HG02852 (cell line): Measurements from ENCODE around the gene NXPE4.
"Not testable (repeated sequence)": the region's sequence is repeated elsewhere in the genome, so short reads cannot be mapped to it uniquely, and the experiment has no call there.

Experiments
- ATAC-seq: cut with Tn5 transposase; IDR thresholded peaks from one replicate; pipeline ENCODE4 v1.9.1; 2021; ENCODE audit warnings: mild to moderate bottlenecking, moderate library complexity; ENCODE audit not compliant: unreplicated experiment

Gene NXPE4

DNA sequence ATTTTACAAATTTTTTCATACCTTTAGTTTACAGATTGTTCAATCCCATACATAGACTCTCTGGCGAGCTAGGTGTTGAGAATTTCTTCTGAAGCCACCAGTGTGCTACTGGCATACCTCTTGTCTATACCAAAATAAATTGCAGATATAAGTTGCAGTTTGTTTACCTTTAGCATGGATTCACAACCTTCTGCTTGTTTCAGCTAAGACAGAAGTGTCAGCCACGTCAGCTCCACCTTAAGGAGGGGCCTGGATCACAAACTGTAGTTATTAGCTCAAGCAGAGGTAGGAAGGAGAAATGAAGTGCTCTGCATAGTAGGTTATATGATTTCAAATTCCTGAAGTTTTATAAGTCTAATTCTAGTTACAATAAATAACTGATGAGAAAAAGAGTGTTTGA, at the start of gene NXPE4:
Gene NXPE4 (minus strand): TSS at position 216 of the 400 bp plus-strand sequence. CDS start 1,027 bp downstream, outside the sequence.
- ATAC-seq = no peak

DNA sequence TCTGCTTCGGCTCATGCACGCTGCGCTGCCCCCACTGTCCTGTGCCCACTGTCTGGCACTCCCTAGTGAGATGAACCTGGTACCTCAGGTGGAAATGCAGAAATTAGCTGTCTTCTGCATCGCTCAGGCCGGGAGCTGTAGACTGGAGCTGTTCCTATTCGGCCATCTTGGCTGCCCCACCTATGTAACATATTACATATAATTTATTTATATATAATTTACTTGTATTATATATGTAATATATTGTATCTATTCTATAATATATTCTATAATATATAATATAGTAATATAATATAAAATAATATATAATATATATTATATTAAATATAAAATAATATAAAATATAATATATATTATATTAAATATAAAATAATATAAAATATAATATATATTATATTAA, 43.9 kb upstream of the NXPE4 start:
- not testable (repeated sequence) for ATAC-seq

DNA sequence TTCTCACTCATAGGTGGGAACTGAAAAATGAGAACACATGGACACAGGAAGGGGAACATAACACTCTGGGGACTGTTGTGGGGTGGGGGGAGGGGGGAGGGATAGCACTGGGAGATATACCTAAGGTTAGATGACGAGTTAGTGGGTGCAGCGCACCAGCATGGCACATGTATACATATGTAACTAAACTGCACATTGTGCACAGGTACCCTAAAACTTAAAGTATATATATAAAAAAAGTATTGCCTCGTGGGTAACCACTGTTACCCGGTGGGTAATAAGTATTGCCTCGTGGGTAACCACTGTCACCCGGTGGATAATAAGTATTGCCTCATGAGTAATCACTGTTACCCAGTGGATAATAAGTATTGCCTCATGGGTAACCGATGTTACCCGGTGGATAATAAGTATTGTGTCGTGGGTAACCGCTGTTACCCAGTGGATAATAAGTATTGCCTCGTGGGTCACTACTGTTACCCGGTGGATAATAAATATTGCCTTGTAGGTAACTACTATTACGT, 35.9 kb upstream of the NXPE4 start:
- ATAC-seq = not testable (repeated sequence)

DNA sequence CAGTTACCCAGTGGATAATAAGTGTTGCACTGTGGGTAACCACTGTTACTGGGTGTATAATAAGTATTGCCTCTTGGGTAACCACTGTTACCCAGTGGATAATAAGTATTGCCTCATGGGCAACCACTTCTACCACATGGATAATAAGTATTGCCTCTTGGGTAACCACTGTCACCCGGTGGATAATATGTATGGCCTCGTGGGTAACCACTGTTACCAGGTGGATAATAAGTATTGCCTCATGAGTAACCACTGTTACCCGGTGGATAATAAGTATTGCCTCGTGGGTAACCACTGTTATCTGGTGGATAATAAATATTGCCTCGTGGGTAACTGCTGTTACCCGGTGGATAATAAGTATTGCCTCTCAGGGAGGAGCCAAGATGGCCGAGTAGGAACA, 29.7 kb upstream of the NXPE4 start:
- no peak for ATAC-seq

DNA sequence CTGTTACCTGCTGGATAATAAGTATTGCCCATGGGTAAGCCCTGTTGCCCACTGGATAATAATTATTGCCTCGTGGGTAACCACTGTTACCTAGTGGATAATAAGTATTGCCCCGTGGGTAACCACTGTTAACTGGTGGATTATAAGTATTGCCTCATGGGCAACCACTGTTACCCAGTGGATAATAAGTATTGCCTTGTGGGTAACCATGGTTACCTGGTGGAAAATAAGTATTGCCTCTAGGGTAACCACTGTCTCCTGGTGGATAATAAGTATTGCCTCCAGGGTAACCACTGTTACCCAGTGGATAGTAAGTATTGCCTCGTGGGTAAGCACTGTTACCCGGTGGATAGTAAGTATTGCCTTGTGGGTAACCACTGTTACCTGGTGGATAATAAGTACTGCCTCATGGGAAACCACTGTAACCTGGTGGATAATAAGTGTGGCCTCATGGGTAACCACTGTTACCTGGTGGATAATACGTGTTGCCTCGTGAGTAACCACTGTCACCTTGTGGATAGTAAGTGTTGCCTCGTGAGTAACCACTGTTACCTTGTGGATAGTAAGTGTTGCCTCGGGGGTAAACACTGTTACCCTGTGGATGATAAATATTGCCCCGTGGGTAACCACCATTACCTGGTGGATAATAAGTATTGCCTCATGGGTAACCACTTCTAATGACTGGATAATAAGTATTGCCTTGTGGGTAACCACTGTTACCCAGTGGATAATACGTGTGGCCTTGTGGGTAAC, 29.0 kb upstream of the NXPE4 start:
- no peak for ATAC-seq

DNA sequence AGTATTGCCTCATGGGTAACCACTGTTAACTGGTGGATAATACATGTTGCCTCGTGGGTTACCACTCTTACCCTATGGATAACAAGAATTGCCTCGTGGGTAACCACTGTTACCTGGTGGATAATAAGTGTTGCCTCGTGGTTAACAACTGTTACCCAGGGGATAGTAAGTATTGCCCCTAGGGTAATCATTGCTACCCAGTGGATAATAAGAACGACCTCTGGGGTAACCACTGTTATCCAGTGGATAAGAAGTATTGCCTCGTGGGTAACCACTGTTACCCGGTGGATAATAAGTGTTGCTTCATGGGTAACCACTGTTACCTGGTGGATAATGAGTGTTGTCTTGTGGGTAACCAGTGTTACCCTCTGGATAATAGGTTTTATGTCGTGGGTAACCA, 28.1 kb upstream of the NXPE4 start:
- no peak for ATAC-seq

DNA sequence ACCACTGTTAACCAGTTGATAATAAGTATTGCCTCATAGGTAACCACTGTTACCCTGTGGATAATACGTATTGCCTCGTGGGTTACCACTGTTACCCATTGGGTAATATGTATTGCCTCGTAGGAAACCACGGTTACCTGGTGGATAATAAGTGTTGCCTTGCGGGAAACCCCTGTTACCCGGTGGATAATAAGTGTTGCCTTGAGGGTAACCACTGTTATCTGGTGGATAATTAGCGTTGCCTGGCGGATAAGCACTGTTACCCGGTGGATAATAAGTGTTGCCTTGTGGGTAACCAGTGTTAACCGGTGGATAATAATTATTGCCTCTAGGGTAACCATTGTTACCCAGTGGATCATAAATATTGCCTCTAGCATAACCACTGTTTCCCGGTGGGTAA, 27.3 kb upstream of the NXPE4 start:
- no peak for ATAC-seq

DNA sequence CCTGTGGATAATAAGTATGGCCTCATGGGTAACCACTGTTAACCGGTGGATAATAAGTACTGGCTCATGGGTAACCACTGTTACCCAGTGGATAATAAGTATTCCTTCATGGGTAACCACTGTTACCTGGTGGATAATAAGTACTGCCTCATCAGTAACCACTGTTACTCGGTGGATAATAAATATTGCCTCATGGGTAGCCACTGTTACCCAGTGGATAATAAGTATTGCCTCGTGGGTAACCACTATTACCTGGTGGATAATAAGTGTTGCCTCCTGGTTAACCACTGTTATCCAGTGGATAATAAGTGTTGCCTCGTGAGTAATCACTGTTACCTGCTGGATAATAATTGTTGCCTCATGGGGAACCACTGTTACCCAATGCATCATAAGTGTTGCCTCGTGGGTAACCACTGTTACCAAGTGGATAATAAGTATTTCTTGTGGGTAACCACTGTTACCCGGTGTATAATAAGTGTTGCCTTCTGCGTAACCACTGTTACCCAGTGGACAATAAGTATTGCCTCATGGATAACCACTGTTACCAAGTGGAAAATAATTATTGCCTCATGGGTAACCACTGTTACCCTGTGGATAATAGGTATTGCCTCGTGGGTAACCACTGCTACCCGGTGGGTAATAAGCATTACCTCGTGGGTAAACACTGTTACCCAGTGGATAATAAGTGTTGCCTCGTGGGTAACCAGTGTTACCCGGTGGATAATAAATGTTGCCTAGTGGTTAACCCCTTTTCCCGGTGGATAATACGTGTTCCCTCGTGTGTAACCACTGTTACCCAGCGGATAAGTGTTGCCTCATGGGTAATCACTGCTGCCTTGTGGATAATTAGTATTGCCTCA, 26.6 kb upstream of the NXPE4 start:
- no peak for ATAC-seq

DNA sequence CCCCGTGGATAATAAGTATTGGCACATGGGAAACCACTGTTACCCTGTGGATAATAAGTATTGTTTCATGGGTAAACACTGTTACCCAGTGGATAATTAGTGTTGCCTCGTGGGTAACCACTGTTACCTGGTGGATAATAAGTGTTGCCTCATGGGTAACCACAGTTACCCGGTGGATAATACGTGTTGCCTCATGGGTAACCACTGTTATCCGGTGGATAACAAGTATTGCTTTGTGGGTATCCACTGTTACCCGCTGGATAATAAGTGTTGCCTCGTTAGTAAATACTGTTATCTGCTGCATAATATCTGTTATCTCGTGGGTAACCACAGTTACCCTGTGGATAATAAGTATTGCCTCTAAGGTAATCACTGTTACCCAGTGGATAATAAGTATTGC, 25.5 kb upstream of the NXPE4 start:
- ATAC-seq = no peak

DNA sequence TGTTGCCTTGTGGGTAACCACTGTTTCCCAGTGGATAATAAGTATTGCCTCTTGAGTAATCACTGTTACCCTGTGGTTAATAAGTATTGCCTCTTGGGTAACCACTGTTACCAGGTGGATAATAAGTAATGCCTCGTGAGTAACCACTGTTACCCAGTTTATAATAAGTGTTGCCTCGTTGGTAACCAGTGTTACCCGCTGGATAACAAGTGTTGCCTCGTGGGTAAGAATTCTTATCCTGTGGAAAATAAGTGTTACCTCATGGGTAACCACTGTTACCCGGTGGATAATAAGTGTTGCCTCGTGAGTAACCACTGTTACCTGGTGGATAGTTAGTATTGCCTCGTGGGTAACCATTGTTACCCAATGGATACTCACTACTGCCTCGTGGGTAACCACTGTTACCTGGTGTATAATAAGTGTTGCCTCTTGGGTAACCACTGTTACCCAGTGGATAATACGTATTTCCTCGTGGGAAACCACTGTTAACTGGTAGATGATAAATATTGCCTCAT, 24.1 kb upstream of the NXPE4 start:
- ATAC-seq = no peak

DNA sequence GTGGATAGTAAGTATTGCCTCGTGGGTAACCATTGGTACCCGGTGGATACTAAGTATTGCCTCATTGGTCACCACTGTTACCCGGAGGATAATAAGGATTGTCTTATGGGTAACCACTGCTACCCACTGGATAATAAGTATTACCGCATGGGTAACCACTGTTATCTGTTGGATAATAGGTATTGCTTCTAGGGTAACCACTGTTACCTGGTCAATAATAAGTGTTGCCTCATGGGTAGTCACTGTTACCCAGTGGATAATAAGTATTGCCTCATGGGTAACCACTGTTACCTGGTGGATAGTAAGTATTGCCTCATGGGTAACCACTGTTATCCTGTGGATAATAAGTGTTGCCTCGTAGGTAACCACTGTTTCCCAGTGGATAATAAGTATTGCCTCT, 22.6 kb upstream of the NXPE4 start:
- ATAC-seq = no peak

DNA sequence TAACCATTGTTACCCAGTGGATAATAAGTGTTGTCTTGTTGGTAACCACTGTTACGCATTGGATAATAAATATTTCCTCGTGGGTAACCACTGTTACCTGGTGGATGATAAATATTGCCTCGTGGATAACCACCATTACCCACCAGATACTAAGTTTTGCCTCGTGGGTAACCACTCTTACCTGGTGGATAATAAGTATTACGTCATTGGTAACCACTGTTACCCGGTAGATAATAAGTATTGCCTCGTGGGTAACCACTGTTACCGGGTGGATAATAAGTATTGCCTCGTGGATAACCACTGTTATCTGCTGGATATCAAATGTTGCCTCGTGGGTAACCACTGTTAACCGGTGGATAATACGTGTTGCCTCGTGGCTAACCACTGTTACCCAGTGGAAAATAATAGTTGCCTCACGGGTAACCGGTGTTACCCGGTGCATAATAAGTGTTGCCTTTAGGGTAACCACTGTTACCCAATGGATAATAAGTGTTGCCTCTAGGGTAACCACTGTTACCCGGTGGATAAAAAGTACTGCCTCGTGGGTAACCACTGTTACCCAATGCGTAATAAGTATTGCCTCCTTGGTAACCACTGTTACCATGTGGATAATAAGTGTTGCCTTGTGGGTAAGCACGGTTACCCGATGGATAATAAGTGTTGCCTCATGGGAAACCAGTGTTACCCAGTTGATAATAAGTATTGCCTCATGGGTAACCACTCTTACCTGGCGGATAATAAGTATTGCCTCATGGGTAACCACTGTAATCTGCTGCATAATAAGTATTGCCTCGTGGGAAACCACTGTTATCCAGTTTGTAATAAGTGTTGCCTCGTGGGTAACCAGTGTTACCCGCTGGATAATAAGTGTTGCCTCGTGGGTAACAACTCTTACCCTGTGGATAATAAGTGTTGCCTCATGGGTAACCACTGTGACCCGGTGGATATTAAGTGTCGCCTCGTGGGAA, 21.9 kb upstream of the NXPE4 start:
- no peak for ATAC-seq

DNA sequence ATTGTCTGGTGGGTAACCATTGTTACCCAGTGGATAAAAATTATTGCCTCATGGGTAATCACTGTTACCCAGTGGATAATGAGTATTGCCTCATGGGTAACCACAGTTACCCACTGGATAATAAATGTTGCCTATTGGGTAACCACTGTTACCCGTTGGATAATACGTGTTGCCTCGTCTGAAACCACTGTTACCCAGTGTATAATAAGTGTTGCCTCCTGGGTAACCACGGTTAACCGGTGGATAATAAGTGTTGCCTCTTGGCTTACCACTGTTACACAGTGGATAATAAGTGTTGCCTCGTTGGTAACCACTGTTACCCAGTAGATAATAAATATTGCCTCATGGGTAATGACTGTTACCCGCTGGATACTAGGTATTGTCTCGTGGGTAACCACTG, 20.9 kb upstream of the NXPE4 start:
- ATAC-seq = no peak

DNA sequence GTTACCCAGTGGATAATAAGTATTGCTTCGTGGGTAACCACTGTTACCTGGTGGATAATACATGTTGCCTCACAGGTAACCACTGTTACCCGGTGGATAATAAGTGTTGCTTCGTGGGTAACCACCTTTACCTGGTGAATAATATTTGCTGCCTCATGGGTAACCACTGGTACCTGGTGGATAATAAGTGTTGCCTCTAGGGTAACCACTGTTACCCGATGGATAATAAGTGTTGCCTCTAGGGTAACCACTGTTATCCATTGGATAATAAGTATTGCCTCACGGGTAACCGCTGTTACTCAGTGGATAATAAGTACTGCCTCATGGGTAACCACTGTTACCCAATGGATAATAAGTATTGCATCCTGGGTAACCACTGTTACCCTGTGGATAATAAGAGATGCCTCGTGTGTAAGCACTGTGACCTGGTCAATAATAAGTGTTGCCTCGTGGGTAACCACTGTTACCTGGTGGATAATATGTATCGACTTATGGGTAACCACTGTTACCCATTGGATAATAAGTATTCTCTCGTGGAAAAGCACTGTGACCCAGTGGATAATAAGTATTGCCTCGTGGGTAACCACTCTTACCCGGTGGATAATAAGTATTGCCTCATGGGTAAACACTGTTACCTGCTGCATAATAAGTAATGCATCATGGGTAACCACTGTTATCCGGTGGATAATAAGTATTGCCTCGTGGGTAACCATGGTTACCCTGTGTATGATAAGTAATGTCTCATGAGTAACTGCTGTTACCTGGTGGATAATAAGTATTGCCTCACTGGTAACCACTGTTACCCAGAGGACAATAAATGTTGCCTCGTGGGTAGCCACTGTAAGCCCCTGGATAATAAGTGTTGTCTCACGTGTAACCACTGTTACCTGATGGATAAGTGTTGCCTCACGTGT, 20.1 kb upstream of the NXPE4 start:
- no peak for ATAC-seq

DNA sequence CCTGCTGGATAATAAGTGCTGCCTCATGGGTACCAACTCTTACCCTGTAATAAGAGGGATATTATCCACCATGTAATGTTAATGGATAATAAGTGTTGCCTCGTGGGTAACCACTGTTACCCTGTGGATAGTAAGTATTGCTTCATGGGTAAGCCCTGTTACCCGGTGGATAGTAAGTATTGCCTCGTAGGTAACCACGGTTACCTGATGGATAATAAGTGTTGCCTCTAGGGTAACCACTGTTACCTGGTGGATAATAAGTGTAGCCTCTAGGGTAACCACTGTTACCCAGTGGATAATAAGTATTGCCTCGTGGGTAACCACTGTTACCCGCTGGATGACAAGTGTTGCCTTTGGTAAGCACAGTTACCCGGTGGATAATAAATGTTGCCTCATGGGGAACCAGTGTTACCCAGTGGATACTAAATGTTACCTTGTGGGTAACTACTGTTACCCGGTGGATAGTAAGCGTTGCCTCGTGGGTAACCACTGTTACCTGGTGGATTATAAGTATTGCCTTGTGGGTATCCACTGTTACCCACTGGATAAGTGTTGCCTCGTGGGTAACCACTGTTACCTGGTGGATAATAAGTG, 18.6 kb upstream of the NXPE4 start:
- no peak for ATAC-seq

DNA sequence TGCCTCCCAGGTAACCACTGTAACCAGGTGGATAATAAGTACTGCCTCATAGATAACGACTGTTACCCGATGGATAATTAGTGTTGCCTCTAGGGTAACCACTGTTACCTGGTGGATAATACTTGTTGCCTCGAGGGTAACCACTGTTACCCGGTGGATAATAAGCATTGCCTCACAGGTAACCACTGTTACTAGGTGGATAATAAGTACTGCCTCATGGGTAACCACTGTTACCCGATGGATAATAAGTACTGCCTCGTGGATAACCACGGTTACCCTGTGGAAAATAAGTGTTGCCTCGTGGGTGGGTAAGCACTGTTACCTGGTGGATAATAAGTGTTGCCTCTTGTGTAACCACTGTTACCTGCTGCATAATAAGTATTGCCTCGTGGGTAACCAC, 17.5 kb upstream of the NXPE4 start:
- ATAC-seq = not testable (repeated sequence)

DNA sequence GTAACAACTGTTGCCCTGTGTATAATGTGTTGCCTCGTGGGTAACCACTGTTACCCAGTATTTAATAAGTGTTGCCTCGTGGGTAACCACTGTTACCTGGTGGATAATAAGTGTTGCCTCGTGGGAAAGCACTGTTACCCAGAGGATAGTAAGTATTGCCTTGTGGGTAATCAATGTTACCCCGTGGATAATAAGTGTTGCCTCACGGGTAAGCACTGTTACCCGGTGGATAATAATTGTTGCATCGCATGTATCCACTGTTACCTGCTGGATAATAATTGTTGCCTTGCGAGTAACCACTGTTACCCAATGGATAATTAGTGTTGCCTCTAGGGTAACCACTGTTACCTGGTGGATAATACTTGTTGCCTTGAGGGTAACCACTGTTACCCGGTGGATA, 17.1 kb upstream of the NXPE4 start:
- no peak for ATAC-seq

DNA sequence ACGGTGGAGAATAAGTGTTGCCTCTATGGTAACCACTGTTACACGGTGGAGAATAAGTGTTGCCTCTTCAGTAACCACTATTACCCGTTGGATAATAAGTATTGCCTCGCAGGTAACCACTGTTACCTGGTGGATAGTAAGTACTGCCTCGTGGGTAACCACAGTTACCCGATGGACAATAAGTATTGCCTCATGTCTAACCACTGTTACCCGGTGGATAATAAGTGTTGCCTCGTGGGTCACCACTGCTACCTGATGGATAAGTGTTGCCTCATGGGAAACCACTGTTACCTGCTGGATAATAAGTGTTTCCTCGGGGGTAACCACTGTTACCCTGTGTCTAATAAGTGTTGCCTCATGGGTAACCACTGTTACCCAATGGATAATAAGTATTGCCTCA, 16.6 kb upstream of the NXPE4 start:
- not testable (repeated sequence) for ATAC-seq
